Measurements from ENCODE around the gene TCF7L2.

DNA sequence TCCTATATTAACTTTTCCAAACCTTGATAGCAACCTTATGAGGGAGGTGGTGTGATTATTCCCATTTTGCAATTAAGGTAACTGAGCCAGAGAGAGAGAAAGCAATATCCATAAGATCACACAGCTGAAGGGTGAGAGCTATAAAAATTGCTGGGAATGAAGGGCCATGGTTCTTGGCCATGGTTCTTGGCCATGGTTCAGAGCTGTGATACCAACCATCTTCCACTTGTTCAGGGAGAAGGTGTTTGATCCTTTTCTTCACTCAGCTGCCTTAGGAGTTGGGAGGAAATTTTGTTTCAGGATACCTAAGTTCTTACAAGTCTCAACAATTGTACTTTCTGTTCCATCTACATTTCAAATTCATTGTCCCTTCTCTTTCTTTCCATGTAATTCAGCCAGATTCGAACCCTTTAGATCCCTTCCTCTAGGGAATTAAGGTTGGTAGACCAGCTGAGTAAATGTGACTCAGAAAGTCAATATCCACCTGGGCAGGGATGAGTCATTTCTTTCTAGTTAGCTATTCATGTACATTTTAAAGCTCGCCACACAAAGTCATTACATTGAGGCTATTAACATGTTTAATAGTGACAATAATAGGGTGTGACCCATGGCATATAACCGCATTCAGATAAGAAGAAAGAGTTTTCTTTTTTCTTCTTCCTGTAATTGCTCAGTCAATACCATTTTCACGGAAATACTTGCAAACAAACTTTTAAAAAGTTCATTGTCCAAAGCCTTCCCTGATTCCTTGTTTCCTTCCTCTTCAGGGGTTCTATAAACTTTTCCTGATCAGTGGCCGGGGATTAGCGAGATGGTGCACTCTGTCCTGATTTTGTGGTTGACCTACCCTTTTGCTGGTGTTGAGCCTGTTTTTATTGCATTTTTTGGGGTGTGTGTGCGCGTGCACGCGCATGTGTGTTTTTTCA is 143.4 kb downstream of the TCF7L2 start:
- TF ChIP-seq, protein P1, sequence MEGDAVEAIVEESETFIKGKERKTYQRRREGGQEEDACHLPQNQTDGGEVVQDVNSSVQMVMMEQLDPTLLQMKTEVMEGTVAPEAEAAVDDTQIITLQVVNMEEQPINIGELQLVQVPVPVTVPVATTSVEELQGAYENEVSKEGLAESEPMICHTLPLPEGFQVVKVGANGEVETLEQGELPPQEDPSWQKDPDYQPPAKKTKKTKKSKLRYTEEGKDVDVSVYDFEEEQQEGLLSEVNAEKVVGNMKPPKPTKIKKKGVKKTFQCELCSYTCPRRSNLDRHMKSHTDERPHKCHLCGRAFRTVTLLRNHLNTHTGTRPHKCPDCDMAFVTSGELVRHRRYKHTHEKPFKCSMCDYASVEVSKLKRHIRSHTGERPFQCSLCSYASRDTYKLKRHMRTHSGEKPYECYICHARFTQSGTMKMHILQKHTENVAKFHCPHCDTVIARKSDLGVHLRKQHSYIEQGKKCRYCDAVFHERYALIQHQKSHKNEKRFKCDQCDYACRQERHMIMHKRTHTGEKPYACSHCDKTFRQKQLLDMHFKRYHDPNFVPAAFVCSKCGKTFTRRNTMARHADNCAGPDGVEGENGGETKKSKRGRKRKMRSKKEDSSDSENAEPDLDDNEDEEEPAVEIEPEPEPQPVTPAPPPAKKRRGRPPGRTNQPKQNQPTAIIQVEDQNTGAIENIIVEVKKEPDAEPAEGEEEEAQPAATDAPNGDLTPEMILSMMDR (IDR thresholded peaks at IDR 0.05), result no peak
- no peak for TF ChIP-seq POLR2A (IDR thresholded peaks at IDR 0.05)
